CD4-positive, alpha-beta memory T cell (primary cell): ENCODE measurements around the gene MINDY2. TPM values are rescaled to one million over a fixed set of nuclear protein-coding genes. Genes with fewer than 3 reads are reported as not detected.
A peak's percentile ranks its signal among the peaks of the same experiment; 100 is the strongest.
"Not testable (repeated sequence)": the region's sequence is repeated elsewhere in the genome, so short reads cannot be mapped to it uniquely, and the experiment has no call there.

ENCODE experiments used
- CTCF ChIA-PET: fragments of 350-600 bp; sonication (Branson Sonifier 250); formaldehyde crosslinking; loops from one replicate; lab custom pipeline; 2021; ENCODE audit warnings: inconsistent platforms; ENCODE audit not compliant: partially characterized antibody; lab: Charles Lee
- POLR2A ChIA-PET: fragments of 350-600 bp; sonication (Branson Sonifier 250); formaldehyde crosslinking; loops from one replicate; lab custom pipeline; 2021; ENCODE audit not compliant: partially characterized antibody; lab: Charles Lee
- DNase-seq, 5 donors: peaks; one replicate each; pipeline versions ENCODE4 v3.0.0 to v3.0.0-alpha.2; 2020 to 2022; ENCODE audit warnings: mixed read lengths in 1 of 5
- H3K27ac ChIP-seq: one replicate; pipeline ENCODE4 v1.7.0; 2013; ENCODE audit warnings: low read depth, low read length
- H3K27me3 ChIP-seq: 2 replicates; pipeline ENCODE4 v1.7.0; 2013; ENCODE audit warnings: mild to moderate bottlenecking, low read length, moderate library complexity; ENCODE audit not compliant: insufficient read depth
- H3K36me3 ChIP-seq: 2 replicates; pipeline ENCODE4 v1.7.0; 2013; ENCODE audit warnings: mild to moderate bottlenecking, low read length, moderate library complexity; ENCODE audit not compliant: insufficient read depth
- H3K4me1 ChIP-seq: 2 replicates; pipeline ENCODE4 v1.7.0; 2013; ENCODE audit warnings: mild to moderate bottlenecking, low read length, moderate library complexity; ENCODE audit not compliant: insufficient read depth
- H3K4me3 ChIP-seq, 2 donors: one replicate each; pipeline ENCODE4 v1.7.0; 2013; ENCODE audit warnings: low read length in 2 of 2, mild to moderate bottlenecking in 1 of 2
- H3K9me3 ChIP-seq, 2 donors: one replicate each; pipeline ENCODE4 v1.7.0; 2013; ENCODE audit warnings: low read length in 2 of 2, control low read depth in 1 of 2; ENCODE audit not compliant: control insufficient read depth in 1 of 2
- H3K27ac Mint-ChIP-seq, 7 donors: one replicate each; pipeline ENCODE4 v1.8.0; 2020 to 2021; ENCODE audit warnings: mixed read lengths in 7 of 7, mild to moderate bottlenecking in 6 of 7, inconsistent platforms in 3 of 7, moderate library complexity in 3 of 7
- H3K27me3 Mint-ChIP-seq, 2 donors: one replicate each; pipeline ENCODE4 v1.8.0; 2020 to 2021; ENCODE audit warnings: mixed read lengths in 2 of 2
- H3K36me3 Mint-ChIP-seq, 2 donors: one replicate each; pipeline ENCODE4 v1.8.0; 2020 to 2021; ENCODE audit warnings: mixed read lengths in 2 of 2, inconsistent platforms in 1 of 2, mild to moderate bottlenecking in 1 of 2
- H3K4me1 Mint-ChIP-seq, 4 donors: one replicate each; pipeline ENCODE4 v1.8.0; 2020 to 2021; ENCODE audit warnings: mixed read lengths in 4 of 4, mild to moderate bottlenecking in 1 of 4
- H3K4me3 Mint-ChIP-seq, 8 donors: one replicate each; pipeline ENCODE4 v1.8.0; 2020 to 2021; ENCODE audit warnings: mixed read lengths in 8 of 8, mild to moderate bottlenecking in 7 of 8, moderate library complexity in 6 of 8, inconsistent platforms in 3 of 8
- H3K9me3 Mint-ChIP-seq, 8 donors: one replicate each; pipeline ENCODE4 v1.8.0; 2020 to 2021; ENCODE audit warnings: mixed read lengths in 8 of 8, mild to moderate bottlenecking in 5 of 8, inconsistent platforms in 3 of 8, moderate library complexity in 1 of 8
- intact Hi-C: fragments of 100-400 bp; cut with micrococcal nuclease; formaldehyde crosslinking; loops from one replicate; pipeline ENCODE4 v1.15.1; 2023
- polyA plus RNA-seq, 2 donors: library from polyadenylated mRNA; unstranded; fragments of 300-500 nt; fragmentation: Illumina TruSeq; gene quantifications; one replicate each; pipeline ENCODE4 v1.2.3, GENCODE V29; 2021
- total RNA-seq, 2 experiments: library from RNA; stranded (reverse); gene quantifications; one replicate each; pipeline ENCODE4 v1.2.3, GENCODE V29; 2021

Gene MINDY2
- total and polyA plus RNA-seq, 4 experiments from 2014 or later = 15.4 to 20.5 (median 16.7) TPM

- Histone ChIP-seq H3K27ac (no peak overlapping the region), H3K4me1 (no peaks in the 10 kb centered on the region), H3K27me3 (no peaks in the 10 kb centered on the region), H3K36me3 (no peaks in the 10 kb centered on the region), H3K4me3 (no peak overlapping the region), H3K9me3 (no peaks in the 10 kb centered on the region)
- POLR2A ChIA-PET = no interaction called here
- Mint-ChIP-seq H3K27me3 (no peaks in the 10 kb centered on the region), H3K4me3 (no peak overlapping the region), H3K27ac (peak overlapping the region in 2 of 7 donors; percentile 43 to 53), H3K4me1 (peaks cover 17 to 42% (median 26%) of the 10 kb centered on the region in 4 donors), H3K9me3 (no peaks in the 10 kb centered on the region), H3K36me3 (peaks cover 3 to 23% of the 10 kb centered on the region in 2 donors)
- CTCF ChIA-PET = no interaction called here
- DNase-seq = no peak
- intact Hi-C loops = no loop called here
Measured at GRCh38 chr15:58795825-58796224, 24.7 kb downstream of the MINDY2 start.

DNA sequence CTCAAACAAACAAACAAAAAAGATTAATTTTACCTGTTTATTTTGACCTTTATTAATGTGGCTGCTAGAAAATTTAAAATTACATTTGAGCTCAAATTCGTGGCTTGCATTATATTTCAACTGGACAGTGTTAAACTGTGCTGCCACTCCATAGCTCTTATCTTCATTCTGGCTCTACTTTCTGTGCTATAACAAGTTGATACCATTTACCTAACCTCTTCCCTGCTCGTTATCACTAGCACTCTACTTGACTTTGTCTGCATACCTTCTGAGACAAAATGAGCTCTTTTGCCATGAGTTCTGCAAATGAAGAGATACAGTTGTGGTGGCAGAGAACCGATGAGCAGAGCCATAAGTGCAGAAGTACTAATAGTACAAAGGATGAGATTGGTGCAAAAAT lies 26.4 kb downstream of the MINDY2 start:
- Histone ChIP-seq H3K36me3 (no peaks in the 10 kb centered on the region), H3K4me3 (no peak overlapping the region), H3K27me3 (no peaks in the 10 kb centered on the region), H3K9me3 (no peaks in the 10 kb centered on the region), H3K4me1 (no peaks in the 10 kb centered on the region), H3K27ac (no peak overlapping the region)
- DNase-seq = no peak
- H3K27ac Mint-ChIP-seq = no peak overlapping the region
- no peaks in the 10 kb centered on the region for H3K9me3 Mint-ChIP-seq
- H3K36me3 Mint-ChIP-seq = peaks cover 5 to 14% of the 10 kb centered on the region in 2 donors
- H3K4me1 Mint-ChIP-seq = peaks cover 17 to 38% (median 27%) of the 10 kb centered on the region in 4 donors
- intact Hi-C loops = no loop called here
- ChIA-PET CTCF (interaction anchor here (0.5 kb wide), 1 partner anchor 37 kb away, joined by 3 read pairs; no protein-coding TSS in a partner anchor), POLR2A (interaction anchor here (0.9 kb wide), 1 partner anchor 27 kb away, joined by 3 read pairs; the partner anchor contains the start of gene MINDY2)
- no peak overlapping the region for H3K4me3 Mint-ChIP-seq
- no peaks in the 10 kb centered on the region for H3K27me3 Mint-ChIP-seq

DNA sequence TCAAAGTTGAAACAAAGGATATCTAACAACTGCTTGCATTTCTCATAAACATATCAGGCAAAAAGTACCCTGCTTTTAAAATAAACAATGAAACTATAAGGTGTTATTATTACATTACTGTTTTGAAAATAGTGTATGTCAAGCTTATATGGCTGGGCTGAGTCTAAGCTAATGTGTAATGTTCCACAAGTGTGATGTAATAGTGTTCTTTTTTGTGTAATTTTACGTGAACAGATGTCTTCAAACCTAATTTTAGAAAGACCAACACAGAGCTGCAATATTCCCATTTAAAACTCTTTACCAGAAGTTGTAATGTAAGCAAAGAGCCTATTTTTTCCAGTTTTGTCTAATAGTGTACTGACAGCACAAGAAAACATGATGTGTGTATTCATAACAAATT lies 34.0 kb downstream of the MINDY2 start:
- intact Hi-C loops = no loop called here
- peaks cover 18 to 19% of the 10 kb centered on the region in 2 donors for H3K36me3 Mint-ChIP-seq
- no peak overlapping the region for H3K27ac ChIP-seq
- no peaks in the 10 kb centered on the region for H3K27me3 Mint-ChIP-seq
- H3K4me1 ChIP-seq = no peaks in the 10 kb centered on the region
- no peak overlapping the region for H3K27ac Mint-ChIP-seq
- H3K9me3 Mint-ChIP-seq = no peaks in the 10 kb centered on the region
- DNase-seq = no peak
- no peak overlapping the region for H3K4me3 Mint-ChIP-seq
- no peak overlapping the region for H3K4me3 ChIP-seq
- no peaks in the 10 kb centered on the region for H3K27me3 ChIP-seq
- H3K36me3 ChIP-seq = no peaks in the 10 kb centered on the region
- H3K9me3 ChIP-seq = no peaks in the 10 kb centered on the region
- CTCF ChIA-PET = no interaction called here
- POLR2A ChIA-PET = no interaction called here
- H3K4me1 Mint-ChIP-seq = peaks cover 5 to 10% (median 7%) of the 10 kb centered on the region in 4 donors

DNA sequence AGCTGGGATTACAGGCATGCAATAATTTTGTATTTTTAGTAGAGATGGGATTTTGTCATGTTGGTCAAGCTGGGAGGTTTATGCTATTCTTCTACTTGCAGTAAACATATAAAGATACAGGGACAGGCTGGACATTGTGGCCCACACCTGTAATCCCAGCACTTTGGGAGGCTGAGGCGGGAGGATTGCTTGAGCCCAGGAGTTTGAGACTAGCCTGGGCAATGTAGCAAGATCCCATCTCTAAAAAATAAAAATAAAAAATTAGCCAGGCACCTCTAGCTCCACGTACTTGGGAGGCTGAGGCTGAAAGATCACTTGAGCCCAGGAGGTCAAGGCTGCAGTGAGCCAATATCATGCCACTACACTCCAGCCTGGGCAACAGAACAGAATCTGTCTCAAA lies 52.2 kb downstream of the MINDY2 start:
- H3K4me1 Mint-ChIP-seq, CTCF ChIA-PET, POLR2A ChIA-PET, intact Hi-C loops, H3K36me3 ChIP-seq, DNase-seq, H3K9me3 Mint-ChIP-seq, H3K27me3 Mint-ChIP-seq, H3K9me3 ChIP-seq, H3K27ac ChIP-seq, H3K4me1 ChIP-seq, H3K4me3 Mint-ChIP-seq, H3K27me3 ChIP-seq, H3K4me3 ChIP-seq, H3K27ac Mint-ChIP-seq: not testable (repeated sequence)
- H3K36me3 Mint-ChIP-seq = peaks cover 21 to 22% of the 10 kb centered on the region in 2 donors

DNA sequence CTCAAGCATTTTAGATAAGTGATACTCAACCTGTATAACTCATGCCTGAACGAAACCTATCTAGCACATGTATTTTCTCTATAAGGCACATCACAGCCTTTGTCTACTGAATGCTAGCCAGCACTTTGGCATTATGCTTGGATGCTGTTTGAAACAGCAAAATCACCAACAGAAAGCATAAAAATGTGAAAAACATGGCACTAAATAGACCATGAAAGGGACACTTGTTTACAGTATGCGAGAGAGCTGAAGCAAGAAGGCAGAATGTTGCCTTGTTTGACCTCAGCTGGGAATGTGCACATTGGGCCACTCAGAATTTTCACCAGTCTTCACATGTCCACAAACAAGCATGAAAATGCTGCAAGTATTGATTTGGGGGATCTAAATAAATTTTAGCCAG lies 59.5 kb downstream of the MINDY2 start:
- Mint-ChIP-seq H3K4me1 (peaks cover 0 to 1% (median 0%) of the 10 kb centered on the region in 4 donors), H3K9me3 (no peaks in the 10 kb centered on the region), H3K36me3 (peaks cover 33 to 35% of the 10 kb centered on the region in 2 donors), H3K4me3 (no peak overlapping the region), H3K27ac (no peak overlapping the region), H3K27me3 (no peaks in the 10 kb centered on the region)
- Histone ChIP-seq H3K4me1 (no peaks in the 10 kb centered on the region), H3K27ac (no peak overlapping the region), H3K4me3 (no peak overlapping the region), H3K27me3 (no peaks in the 10 kb centered on the region), H3K9me3 (no peaks in the 10 kb centered on the region), H3K36me3 (peaks cover 4% of the 10 kb centered on the region)
- POLR2A ChIA-PET = no interaction called here
- DNase-seq = no peak
- CTCF ChIA-PET = interaction anchor here (1.2 kb wide), 1 partner anchor 9 kb away, joined by 3 read pairs; no protein-coding TSS in a partner anchor
- intact Hi-C loops = no loop called here

DNA sequence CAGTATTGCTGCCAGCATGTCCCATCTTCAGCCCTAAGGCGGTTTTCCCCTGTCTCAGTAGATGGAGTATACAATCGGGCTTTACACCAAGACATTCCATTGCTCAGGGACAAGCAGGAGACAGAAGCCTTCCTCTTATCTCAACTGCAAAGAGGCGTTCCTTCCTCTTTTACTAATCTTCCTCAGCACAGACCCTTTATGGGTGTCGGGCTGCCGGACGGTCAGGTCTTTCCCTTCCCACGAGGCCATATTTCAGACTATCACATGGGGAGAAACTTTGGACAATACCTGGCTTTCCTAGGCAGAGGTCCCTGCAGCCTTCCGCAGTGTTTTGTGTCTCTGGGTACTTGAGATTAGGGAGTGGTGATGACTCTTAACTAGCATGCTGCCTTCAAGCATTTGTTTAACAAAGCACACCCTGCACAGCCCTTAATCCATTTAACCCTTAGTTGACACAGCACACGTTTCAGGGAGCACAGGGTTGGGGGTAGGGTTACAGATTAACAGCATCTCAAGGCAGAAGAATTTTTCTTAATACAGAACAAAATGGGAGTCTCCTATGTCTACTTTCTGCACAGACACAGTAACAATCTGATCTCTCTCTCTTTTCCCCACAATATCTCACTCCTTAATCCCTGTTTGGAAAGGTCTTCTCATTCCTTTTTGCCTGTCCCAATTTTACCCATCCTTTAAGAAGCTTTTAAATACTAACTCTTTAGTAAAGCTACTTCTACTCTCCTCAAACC lies 62.8 kb downstream of the MINDY2 start:
- CTCF ChIA-PET = interaction anchor here (0.8 kb wide), 1 partner anchor 695 kb away, joined by 3 read pairs; no protein-coding TSS in a partner anchor
- H3K27me3 Mint-ChIP-seq, H3K4me3 ChIP-seq, POLR2A ChIA-PET, H3K4me3 Mint-ChIP-seq, H3K9me3 Mint-ChIP-seq, intact Hi-C loops, H3K27ac ChIP-seq, H3K4me1 Mint-ChIP-seq, DNase-seq, H3K27me3 ChIP-seq, H3K4me1 ChIP-seq, H3K9me3 ChIP-seq: not testable (repeated sequence)
- peaks cover 24 to 34% of the 10 kb centered on the region in 2 donors for H3K36me3 Mint-ChIP-seq
- H3K36me3 ChIP-seq = peaks cover 13% of the 10 kb centered on the region
- peak overlapping the region in 2 of 7 donors; percentile 9 to 46 for H3K27ac Mint-ChIP-seq

GRCh38 chr15:58839485-58839884 lies 68.4 kb downstream of the MINDY2 start:
- Mint-ChIP-seq H3K9me3 (no peaks in the 10 kb centered on the region), H3K4me3 (no peak overlapping the region), H3K36me3 (peaks cover 14 to 18% of the 10 kb centered on the region in 2 donors), H3K27ac (peak overlapping the region in 1 of 7 donors; percentile 13), H3K4me1 (no peaks in the 10 kb centered on the region), H3K27me3 (no peaks in the 10 kb centered on the region)
- no peak for DNase-seq
- intact Hi-C loops = no loop called here
- Histone ChIP-seq H3K9me3 (no peaks in the 10 kb centered on the region), H3K36me3 (peaks cover 8% of the 10 kb centered on the region), H3K4me1 (no peaks in the 10 kb centered on the region), H3K27ac (no peak overlapping the region), H3K27me3 (no peaks in the 10 kb centered on the region), H3K4me3 (no peak overlapping the region)
- POLR2A ChIA-PET = no interaction called here
- CTCF ChIA-PET = interaction anchor here (0.9 kb wide), 1 partner anchor 9 kb away, joined by 3 read pairs; no protein-coding TSS in a partner anchor
